Prostate gland (tissue), 2 donors: Measurements from ENCODE around the gene CCER1.

ENCODE experiments used
- POLR2A ChIP-seq: fragments of 450-650 bp; IDR thresholded peaks from one replicate; pipeline ENCODE4 v1.6.1; 2016; ENCODE audit warnings: antibody characterized with exemption, mild to moderate bottlenecking
- TF ChIP-seq, protein P1 (sequence below), 4 experiments: fragments of 200-600 bp in 2 of 4; fragments of 450-650 bp in 2 of 4; sonication (generic) in 2 of 4; IDR thresholded peaks; 1 replicate in 3 of 4; 2 replicates in 1 of 4; pipeline ENCODE4 v1.5.1; 2016 to 2019; ENCODE audit warnings: antibody characterized with exemption in 4 of 4, mild to moderate bottlenecking in 2 of 4, moderate library complexity in 2 of 4

- TF ChIP-seq, protein P1, sequence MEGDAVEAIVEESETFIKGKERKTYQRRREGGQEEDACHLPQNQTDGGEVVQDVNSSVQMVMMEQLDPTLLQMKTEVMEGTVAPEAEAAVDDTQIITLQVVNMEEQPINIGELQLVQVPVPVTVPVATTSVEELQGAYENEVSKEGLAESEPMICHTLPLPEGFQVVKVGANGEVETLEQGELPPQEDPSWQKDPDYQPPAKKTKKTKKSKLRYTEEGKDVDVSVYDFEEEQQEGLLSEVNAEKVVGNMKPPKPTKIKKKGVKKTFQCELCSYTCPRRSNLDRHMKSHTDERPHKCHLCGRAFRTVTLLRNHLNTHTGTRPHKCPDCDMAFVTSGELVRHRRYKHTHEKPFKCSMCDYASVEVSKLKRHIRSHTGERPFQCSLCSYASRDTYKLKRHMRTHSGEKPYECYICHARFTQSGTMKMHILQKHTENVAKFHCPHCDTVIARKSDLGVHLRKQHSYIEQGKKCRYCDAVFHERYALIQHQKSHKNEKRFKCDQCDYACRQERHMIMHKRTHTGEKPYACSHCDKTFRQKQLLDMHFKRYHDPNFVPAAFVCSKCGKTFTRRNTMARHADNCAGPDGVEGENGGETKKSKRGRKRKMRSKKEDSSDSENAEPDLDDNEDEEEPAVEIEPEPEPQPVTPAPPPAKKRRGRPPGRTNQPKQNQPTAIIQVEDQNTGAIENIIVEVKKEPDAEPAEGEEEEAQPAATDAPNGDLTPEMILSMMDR (IDR thresholded peaks at IDR 0.05) = no peak
- no peak for TF ChIP-seq POLR2A
These were observed 9.6 kb upstream of the CCER1 start for GRCh38 chr12:90964616-90965015.
